HG02798 (cell line): ENCODE results near the gene ERP44.
"Not testable (repeated sequence)": the region's sequence is repeated elsewhere in the genome, so short reads cannot be mapped to it uniquely, and the experiment has no call there.

Source experiments
- ATAC-seq: cut with Tn5 transposase; IDR thresholded peaks from one replicate; pipeline ENCODE4 v1.9.1; 2021; ENCODE audit warnings: mild to moderate bottlenecking; ENCODE audit not compliant: unreplicated experiment, poor library complexity

Gene ERP44

DNA sequence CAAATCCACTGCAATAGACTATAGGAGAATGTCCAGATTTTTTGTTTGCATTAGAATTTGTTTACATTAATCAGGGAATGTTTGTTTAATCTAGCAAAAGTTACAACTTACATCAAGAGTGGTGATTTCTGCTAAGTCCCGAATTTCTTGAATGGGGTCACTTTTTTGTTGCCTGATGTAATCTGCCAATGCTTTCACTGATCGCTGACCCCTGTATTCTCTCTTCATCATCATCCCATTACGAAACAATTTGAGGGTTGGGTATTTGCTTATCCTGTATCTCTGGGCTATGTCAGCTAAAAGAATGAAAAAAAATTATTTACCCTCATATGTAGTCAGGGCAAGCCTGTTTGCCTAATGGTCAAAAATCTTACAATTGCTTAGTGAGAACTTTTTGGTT, 76.9 kb downstream of the ERP44 start:
- ATAC-seq = no peak

- no peak for ATAC-seq
Measured at GRCh38 chr9:100020121-100020795, 78.5 kb downstream of the ERP44 start.

DNA sequence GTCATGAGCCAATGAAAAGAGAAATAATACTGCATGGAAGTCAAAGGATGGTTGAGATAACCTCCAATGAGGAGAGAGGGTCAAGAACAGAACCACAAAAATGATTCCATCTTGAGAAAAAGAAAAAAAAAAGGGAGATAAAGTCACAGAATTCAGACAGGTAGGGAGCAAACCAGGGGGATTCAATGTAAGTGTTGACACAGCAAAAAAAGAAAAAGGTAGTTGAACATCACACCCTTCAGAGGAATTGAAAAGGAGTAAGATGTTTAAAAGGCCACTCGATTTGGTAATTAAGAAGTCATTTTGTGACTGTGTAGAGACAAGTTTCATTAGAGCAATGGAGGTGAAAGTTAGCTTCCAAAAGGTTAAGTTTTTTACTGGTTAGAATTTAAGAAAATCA, 79.3 kb downstream of the ERP44 start:
- ATAC-seq = no peak

- no peak for ATAC-seq
Measured at GRCh38 chr9:100014846-100015245, 84.0 kb downstream of the ERP44 start.

GRCh38 chr9:100013573-100013972, 85.2 kb downstream of the ERP44 start:
- no peak for ATAC-seq

DNA sequence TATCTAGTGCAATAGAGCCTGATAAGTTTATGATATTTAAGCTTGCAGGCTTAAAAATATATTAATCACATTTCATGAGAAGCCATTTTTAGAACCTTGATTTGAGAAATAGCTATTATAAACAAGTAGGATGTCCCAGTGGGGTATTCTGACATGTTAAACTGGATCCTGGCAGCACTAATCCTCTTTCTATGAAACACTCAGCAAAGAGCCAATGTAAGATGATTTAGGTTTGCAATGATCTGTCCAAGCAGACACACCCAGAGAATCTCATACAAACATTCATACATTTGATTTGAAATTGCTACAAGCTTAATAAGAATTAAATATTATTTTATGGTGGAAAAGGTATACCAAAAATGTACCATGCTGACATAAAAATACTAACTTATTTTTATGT, 86.5 kb downstream of the ERP44 start:
- no peak for ATAC-seq

DNA sequence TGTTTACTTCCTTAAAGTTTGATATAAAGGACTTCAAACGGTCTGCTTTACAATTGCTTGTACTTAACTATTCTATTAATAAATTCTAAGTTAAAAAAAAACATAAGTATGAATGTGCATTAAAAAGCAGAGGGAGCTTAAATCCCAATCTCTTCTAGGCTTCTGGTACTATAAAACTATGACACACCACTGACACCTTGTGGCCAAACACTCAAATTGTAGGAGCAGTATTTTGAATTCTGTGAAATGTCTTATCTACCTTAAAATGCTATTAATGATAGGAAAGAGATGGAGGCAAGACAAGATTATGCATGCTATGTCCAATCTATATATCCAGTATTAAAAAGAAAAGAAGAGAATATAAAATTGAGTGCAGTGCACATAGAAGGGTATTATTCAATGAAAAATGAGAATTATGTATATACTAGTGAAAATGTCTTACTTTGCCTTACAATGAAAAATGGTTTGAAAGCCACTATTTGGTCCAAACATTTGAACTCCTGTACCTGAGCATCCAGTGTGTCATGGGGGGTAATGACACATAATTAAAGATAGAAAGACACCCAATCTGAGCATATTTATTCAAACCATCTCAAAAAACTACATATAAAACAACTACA, 87.6 kb downstream of the ERP44 start:
- ATAC-seq = peak; percentile 37

- ATAC-seq = no peak
Measured at GRCh38 chr9:99999797-100000196, 99.0 kb downstream of the ERP44 start.

DNA sequence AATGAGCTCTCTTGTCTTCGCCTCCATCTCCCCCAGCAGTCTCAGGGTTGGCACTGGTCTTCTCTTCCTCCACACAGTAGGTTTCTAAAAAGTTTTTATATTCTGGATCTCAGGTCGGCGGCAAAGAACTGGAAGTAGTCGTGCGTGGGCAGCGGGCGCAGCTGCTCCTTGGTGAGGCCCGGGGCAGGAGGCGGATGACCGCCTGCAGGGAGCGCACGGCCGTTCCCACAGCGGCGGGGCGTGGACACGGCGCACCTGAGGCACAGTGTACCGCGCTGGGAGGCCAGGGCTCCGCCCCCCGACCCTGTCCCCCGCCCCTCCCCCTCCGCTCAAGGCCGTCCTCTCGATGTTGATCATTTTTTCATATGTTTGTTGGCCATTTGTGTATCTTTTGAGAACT, 99.9 kb downstream of the ERP44 start:
- no peak for ATAC-seq

DNA sequence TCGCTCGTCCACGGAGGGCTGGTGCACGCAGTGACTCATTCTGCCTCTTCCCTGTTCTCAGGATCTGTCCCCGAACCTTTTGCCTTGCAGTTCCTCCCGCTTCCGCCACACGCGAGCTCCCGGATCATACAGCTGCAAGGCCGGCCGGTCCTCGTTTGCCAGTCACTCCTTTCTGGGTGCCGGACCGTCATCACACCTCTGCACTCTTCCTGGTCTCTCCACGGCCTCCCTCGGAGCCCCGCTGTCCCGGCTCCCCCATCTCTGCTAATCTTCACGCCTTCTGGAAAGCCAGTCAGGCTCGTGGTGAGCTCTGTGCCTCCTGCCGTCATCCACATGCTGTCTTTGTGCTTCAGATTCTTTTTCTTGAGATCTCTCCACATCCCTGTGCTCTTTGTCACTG, 100.5 kb downstream of the ERP44 start:
- ATAC-seq = no peak

GRCh38 chr9:99990508-99990907, 108.3 kb downstream of the ERP44 start:
- not testable (repeated sequence) for ATAC-seq

DNA sequence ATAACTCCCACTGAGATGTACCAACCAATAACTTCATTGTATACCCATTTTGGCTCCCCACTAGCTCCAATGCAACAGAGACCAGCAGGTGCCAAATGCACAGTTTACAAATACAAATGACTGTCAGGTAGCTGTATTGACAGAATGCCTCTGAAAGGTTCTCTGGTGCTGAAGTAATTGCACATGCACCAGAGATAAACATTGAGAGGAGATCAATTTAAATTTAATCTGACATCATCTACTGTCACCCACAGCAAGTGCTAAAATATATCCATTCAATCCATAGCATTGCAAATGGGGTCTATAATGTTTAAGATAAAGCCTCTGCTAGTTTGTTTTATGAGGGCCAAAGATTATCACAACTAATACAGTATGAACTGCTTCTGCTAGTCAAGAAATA, 112.2 kb downstream of the ERP44 start:
- ATAC-seq = no peak

DNA sequence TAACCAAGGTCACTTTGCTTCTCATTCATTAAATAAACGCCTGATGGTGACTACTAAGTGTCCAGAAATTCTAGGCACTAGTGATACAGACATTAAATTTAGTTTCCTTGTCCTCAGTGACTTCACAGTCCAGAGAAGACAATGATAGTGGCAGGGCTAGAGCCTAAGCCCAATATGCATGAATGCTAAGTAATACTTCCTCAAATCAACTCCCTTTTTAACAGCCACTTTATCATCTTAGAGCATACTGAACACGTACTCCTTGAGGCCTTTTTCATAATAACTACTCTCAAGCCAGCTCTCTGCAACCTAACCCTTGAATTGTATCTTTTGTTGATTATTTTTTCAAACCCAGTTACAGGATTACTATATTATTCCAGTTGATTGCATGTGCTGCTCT, 118.2 kb downstream of the ERP44 start:
- no peak for ATAC-seq

GRCh38 chr9:99978221-99978620, 120.6 kb downstream of the ERP44 start:
- ATAC-seq = no peak

DNA sequence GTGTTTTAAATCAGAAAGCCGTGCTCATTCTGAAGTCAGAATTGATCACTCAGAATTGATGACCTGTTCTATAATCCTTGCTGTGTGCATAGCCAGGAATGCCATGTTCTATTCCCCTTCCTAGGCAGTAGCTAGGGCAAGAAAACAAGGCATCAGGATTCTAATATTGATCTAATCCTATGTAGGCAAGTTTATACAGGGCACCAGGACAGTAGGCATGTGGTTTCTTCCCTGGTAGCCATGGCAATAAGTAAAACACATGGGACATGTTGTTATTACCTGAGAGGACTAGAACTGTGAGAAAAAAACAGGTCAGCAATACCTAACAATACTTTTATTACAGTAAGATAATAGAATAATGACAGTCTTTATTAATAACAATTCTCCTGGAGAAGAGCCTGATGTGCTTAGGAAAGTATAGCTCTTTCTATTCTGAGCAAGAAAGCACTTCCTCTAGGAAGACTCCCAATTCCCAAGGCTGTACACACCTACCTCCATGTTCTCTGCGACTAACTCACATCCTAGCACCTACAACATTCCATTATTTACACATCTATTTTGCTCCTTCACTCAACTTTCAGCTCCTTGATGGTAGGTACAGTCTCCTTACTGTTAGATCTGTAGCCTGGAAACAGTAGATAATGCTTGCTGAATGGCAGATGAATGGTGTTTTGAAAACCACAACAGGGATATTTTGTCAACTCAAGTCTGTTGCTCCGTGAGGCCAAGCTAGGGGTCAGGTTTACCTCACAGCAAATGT, 121.6 kb downstream of the ERP44 start:
- no peak for ATAC-seq

- no peak for ATAC-seq
Measured at GRCh38 chr9:99973455-99973854, 125.3 kb downstream of the ERP44 start.

DNA sequence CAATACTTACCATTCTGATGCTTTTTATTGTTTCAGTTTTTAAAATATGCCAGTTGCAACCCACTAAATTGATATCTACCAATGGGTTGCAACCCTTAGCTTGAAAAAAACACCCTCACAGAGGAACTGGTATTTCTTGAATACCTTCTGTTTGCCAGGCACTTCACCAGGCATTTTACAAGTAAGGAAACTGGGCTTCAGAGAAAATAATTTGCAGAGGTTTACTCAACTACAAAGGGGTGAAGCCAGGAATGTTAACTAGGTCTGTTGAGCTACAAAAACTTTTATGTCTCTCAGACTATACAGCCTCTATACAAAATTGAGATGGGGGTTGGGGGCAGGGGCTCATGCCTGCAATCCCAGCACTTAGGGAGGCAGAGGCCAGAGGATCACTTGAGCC, 127.4 kb downstream of the ERP44 start:
- ATAC-seq = no peak

- ATAC-seq = no peak
Measured at GRCh38 chr9:99970481-99970880, 128.3 kb downstream of the ERP44 start.

DNA sequence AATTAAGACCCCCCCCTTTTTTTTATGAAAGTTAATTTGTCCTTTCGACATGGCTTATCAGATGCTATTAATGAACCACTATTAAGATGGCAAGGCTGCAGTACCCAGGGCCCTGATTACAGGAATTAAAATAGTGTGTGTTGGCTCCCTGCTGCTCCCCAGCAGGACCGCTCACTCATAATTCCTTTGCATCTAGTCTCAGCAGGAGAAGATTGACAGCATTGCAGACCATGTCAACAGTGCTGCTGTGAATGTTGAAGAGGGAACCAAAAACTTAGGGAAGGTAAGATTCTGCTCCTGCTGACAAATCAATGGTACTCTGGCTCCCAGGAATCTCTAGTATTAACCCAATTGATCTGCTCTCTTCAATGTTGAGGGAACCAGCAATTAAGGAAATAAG, 131.3 kb downstream of the ERP44 start:
- no peak for ATAC-seq

DNA sequence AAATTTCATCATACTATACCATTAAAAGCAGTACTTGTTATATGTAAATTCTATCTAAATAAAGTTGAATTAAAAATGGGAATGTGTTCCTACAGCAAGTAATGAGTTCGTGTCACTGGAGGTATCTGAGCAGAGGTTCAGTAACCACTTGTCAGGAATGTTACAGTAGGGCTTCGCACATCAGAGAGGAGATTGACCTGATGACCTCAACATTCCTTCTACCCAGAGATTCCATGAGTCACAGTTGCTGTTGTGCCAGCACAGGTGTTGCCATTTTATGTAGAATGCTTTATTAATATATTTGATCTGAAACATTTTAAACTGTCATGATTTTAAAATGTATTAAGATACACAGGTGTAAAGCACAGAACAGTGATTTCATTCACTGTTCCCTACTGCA, 132.1 kb downstream of the ERP44 start:
- no peak for ATAC-seq

DNA sequence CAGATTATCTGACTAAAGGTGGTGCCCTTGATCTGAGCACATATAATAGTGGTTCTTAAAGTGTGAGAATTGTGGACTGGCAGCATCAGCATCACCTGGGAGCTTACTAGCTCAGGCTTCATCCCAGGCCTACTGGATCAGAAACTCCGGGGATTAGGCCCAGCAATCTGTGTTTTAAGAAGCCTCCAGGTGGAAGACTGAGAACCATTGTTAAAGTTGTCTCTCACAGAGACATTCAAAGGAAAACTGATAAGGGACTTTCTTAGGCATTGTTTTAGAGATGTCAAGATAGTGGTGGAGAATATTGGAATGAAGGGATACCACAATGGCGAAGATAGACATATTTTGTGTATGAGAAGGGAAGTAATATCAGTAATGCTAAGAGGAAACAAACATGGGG, 132.8 kb downstream of the ERP44 start:
- ATAC-seq = no peak

DNA sequence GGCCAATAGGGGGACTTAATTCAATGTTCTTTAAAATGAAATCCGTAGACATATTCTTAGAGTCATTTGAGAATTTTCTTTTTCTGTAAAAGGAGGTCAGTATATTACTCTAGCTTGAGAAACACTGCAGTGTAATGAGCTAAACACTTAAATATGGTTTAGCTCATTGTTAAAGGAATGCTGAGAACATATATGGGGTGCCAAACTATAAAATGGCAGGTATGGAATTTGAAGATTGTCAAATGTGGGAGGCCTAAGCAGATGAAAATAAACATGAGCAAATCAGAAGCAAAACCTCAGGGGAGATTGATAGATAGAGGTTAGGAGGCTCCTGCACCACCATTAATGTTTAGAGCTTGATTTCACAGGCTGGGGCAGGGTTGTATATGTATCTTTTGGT, 134.5 kb downstream of the ERP44 start:
- no peak for ATAC-seq
